Sigmoid colon (tissue), 4 donors: ENCODE data around the gene CLK1.

ENCODE experiments used
- CTCF ChIP-seq, 4 experiments: fragments of 450-650 bp in 3 of 4; fragments of 200-600 bp in 1 of 4; IDR thresholded peaks; one replicate each; pipeline ENCODE4 v1.5.1; 2016 to 2019; ENCODE audit warnings: antibody characterized with exemption in 4 of 4, mild to moderate bottlenecking in 3 of 4, moderate library complexity in 2 of 4
- POLR2A ChIP-seq, 2 donors: fragments of 450-650 bp; IDR thresholded peaks; one replicate each; pipeline ENCODE4 v1.6.1; 2016; ENCODE audit warnings: antibody characterized with exemption in 2 of 2, mild to moderate bottlenecking in 2 of 2, moderate library complexity in 2 of 2
- POLR2AphosphoS5 ChIP-seq, 4 donors: sonication (generic); formaldehyde crosslinking; IDR thresholded peaks; one replicate each; pipeline ENCODE4 v1.6.1; 2017; ENCODE audit warnings: antibody characterized with exemption in 4 of 4

- no peak for TF ChIP-seq CTCF (IDR thresholded peaks at IDR 0.05)
- no peak for TF ChIP-seq POLR2AphosphoS5 (IDR thresholded peaks at IDR 0.05)
- TF ChIP-seq POLR2A (IDR thresholded peaks at IDR 0.05), result no peak
Measured at GRCh38 chr2:200839513-200839912, 24.9 kb downstream of the CLK1 start.
